ENCODE measurements around the gene CPEB1. TPM values are rescaled to one million over a fixed set of nuclear protein-coding genes. Genes with fewer than 3 reads are reported as not detected.

Gene CPEB1
- total RNA-seq, 1 experiment from 2014 or later: 1.0 TPM

DNA sequence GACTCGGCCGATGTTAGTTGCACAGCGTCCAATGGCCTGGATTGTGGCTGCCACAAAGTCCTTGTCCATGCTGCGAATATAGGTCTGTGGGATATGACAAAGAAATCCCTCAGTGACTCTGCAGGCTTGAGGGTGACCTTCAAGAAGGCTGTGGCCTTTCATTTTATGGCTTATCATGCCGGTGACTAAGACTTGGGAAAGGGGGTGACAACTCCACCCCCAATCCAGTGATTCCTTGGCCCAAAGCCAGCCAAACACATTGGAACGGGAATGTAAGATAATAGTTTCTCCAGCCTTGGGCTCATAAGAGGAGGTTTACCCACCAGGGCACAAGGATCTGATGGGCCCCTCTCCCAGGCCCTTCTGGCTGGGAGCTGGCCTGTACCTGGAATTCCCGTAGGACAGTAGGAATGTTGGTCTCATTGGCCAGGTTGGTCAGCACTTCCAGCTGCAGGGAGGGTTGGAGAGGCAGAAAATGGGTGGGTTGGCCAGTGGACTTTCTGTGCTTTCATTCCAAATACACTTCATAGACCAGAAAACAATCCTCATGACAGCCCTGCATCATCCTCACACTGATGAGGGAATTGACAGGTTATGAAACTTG is 30.7 kb upstream of the CPEB1 start:
- H3K79me1 ChIP-seq (ENCODE audit: insufficient read depth, low read depth, low read length, poor library complexity, severe bottlenecking): no peaks in the 10 kb centered on the region
- no peak overlapping the region for H4K5ac ChIP-seq (ENCODE audit: insufficient read length, low read depth, low read length)
- H2BK12ac ChIP-seq (ENCODE audit: insufficient read length, low read depth, low read length): no peak overlapping the region
- DNase-seq: no peak
- H2BK20ac ChIP-seq (ENCODE audit: low read depth, low read length, poor library complexity, severe bottlenecking): no peak overlapping the region
- H3K27me3 ChIP-seq (ENCODE audit: insufficient read depth, low read length): no peaks in the 10 kb centered on the region
- H3K36me3 Mint-ChIP-seq (ENCODE audit: insufficient read depth in 1 of 3, low read depth in 3 of 3): no peaks in the 10 kb centered on the region
- no peak overlapping the region for H3K4me2 ChIP-seq (ENCODE audit: insufficient read depth, insufficient read length, low read length)
- H3K4me3 Mint-ChIP-seq: no peak overlapping the region
- no peak overlapping the region for H3K4ac ChIP-seq (ENCODE audit: low read depth, low read length)
- H3K23me2 ChIP-seq (ENCODE audit: insufficient read length, low read depth, low read length, poor library complexity, severe bottlenecking): peaks cover 15% of the 10 kb centered on the region
- WGBS (ENCODE audit: extremely low coverage, insufficient read length, low lambda C conversion rate): no CpG with 5 or more reads among the region's 7 CpGs
- H2AK5ac ChIP-seq (ENCODE audit: insufficient read length, low read length): no peak overlapping the region
- H4K91ac ChIP-seq (ENCODE audit: insufficient read length, low read depth, low read length): no peak overlapping the region
- H3K56ac ChIP-seq (ENCODE audit: insufficient read length, low read depth, low read length): no peak overlapping the region
- H4K8ac ChIP-seq (replicated peaks; ENCODE audit: insufficient read length, low read depth, low read length): no peak overlapping the region
- H3K27me3 Mint-ChIP-seq (ENCODE audit: low read depth): peaks cover 19% of the 10 kb centered on the region
- no peaks in the 10 kb centered on the region for H3K9me3 Mint-ChIP-seq
- TF ChIP-seq, protein P1, sequence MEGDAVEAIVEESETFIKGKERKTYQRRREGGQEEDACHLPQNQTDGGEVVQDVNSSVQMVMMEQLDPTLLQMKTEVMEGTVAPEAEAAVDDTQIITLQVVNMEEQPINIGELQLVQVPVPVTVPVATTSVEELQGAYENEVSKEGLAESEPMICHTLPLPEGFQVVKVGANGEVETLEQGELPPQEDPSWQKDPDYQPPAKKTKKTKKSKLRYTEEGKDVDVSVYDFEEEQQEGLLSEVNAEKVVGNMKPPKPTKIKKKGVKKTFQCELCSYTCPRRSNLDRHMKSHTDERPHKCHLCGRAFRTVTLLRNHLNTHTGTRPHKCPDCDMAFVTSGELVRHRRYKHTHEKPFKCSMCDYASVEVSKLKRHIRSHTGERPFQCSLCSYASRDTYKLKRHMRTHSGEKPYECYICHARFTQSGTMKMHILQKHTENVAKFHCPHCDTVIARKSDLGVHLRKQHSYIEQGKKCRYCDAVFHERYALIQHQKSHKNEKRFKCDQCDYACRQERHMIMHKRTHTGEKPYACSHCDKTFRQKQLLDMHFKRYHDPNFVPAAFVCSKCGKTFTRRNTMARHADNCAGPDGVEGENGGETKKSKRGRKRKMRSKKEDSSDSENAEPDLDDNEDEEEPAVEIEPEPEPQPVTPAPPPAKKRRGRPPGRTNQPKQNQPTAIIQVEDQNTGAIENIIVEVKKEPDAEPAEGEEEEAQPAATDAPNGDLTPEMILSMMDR (conservative IDR thresholded peaks at IDR 0.05): no peak
- H3K23ac ChIP-seq (ENCODE audit: insufficient read length, low read depth, low read length): no peak overlapping the region
- H3K18ac ChIP-seq (ENCODE audit: insufficient read length, low read depth, low read length): no peak overlapping the region
- H3K4me1 Mint-ChIP-seq: peaks cover 14 to 18% of the 10 kb centered on the region in 2 experiments
- no peak overlapping the region for H2BK15ac ChIP-seq (ENCODE audit: low read depth, low read length)
- H3K9me3 ChIP-seq (ENCODE audit: control insufficient read depth, low read depth, low read length): no peaks in the 10 kb centered on the region
- no peak overlapping the region for H3K14ac ChIP-seq (ENCODE audit: insufficient read depth, low read length)
- no peak overlapping the region for H3K27ac Mint-ChIP-seq
- H3K9ac ChIP-seq (ENCODE audit: extremely low read depth, insufficient read length, low read length): no peak overlapping the region
- no peaks in the 10 kb centered on the region for H3K4me1 ChIP-seq (ENCODE audit: insufficient read depth, low read length)
- no peak overlapping the region for H3T11ph ChIP-seq (ENCODE audit: low read length)
- no peak overlapping the region for H3K27ac ChIP-seq (ENCODE audit: insufficient read length, low read depth, low read length)
- no peak overlapping the region for H2BK120ac ChIP-seq (ENCODE audit: low read depth, low read length, poor library complexity, severe bottlenecking)
- H2AFZ ChIP-seq (ENCODE audit: low read length): no peak overlapping the region
- no peaks in the 10 kb centered on the region for H4K20me1 ChIP-seq (ENCODE audit: control insufficient read depth, insufficient read depth, insufficient read length)
- no peaks in the 10 kb centered on the region for H3K79me2 ChIP-seq (ENCODE audit: insufficient read depth, low read length)
- no peak overlapping the region for H2BK5ac ChIP-seq (ENCODE audit: insufficient read length, low read length)

Data from H9 (cell line).